Measurements from ENCODE around the gene LRP6. TPM values are rescaled to one million over a fixed set of nuclear protein-coding genes. Genes with fewer than 3 reads are reported as not detected.

LRP6 gene
- total RNA-seq, 1 donor from 2014 or later, result 1.4 TPM

DNA sequence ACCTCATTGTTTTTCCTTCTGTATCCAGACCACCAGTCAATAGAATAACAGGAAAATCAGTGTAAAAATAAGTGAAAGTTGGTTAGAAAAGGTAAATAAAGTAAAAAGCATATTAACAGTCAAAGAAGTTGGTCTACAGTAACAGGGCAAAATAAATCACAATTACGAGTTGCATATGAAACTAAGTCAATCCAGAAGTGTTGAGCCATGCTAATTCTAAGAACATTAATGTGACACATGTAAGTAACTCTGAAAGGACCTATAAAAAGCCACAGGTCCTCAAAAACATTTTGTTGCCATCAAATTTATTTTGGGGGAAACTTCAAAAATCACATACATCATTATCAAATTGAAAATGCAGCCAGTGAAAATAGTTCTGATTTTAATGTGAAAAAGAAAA is 56.4 kb downstream of the LRP6 start:
- CTCF ChIA-PET, result no interaction called here
- Mint-ChIP-seq H3K36me3 (ENCODE audit: low read depth) (no peaks in the 10 kb centered on the region), H3K27me3 (no peaks in the 10 kb centered on the region), H3K4me3 (no peak overlapping the region), H3K9me3 (no peaks in the 10 kb centered on the region), H3K4me1 (no peaks in the 10 kb centered on the region), H3K27ac (no peak overlapping the region)
- POLR2A ChIA-PET, result no interaction called here
- TF ChIP-seq, protein P1, sequence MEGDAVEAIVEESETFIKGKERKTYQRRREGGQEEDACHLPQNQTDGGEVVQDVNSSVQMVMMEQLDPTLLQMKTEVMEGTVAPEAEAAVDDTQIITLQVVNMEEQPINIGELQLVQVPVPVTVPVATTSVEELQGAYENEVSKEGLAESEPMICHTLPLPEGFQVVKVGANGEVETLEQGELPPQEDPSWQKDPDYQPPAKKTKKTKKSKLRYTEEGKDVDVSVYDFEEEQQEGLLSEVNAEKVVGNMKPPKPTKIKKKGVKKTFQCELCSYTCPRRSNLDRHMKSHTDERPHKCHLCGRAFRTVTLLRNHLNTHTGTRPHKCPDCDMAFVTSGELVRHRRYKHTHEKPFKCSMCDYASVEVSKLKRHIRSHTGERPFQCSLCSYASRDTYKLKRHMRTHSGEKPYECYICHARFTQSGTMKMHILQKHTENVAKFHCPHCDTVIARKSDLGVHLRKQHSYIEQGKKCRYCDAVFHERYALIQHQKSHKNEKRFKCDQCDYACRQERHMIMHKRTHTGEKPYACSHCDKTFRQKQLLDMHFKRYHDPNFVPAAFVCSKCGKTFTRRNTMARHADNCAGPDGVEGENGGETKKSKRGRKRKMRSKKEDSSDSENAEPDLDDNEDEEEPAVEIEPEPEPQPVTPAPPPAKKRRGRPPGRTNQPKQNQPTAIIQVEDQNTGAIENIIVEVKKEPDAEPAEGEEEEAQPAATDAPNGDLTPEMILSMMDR (IDR thresholded peaks at IDR 0.05), result no peak
- intact Hi-C loops (cut with micrococcal nuclease), result no loop called here
- DNase-seq, result no peak
- no peak for ATAC-seq (ENCODE audit: low read depth)

DNA sequence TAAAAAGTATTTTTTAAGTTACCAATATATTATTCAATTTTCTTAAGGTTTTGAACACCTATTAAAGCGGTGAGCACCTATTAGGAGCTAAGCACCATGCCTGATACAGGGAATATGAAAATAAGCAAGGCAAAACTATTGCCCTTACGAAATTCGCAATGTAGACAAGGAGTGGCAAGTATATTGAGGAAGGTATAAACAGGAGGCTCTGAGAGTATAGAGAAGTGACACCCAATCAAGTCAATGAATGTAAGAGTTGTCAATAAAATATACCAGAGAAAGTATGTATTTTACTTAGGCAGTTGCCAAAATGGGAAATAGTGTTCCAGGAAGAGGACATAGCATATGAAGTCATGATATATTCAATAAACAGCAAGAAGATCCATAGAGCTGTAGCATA is 57.2 kb downstream of the LRP6 start:
- H3K9me3 Mint-ChIP-seq, result no peaks in the 10 kb centered on the region
- no peak overlapping the region for H3K4me3 Mint-ChIP-seq
- H3K27me3 Mint-ChIP-seq, result no peaks in the 10 kb centered on the region
- intact Hi-C loops (cut with micrococcal nuclease), result no loop called here
- TF ChIP-seq, protein P1 (IDR thresholded peaks at IDR 0.05), result no peak
- H3K36me3 Mint-ChIP-seq (ENCODE audit: low read depth), result no peaks in the 10 kb centered on the region
- DNase-seq (no peak), ATAC-seq (ENCODE audit: low read depth) (no peak)
- H3K4me1 Mint-ChIP-seq, result no peaks in the 10 kb centered on the region
- CTCF ChIA-PET, result no interaction called here
- H3K27ac Mint-ChIP-seq, result no peak overlapping the region
- POLR2A ChIA-PET, result no interaction called here

DNA sequence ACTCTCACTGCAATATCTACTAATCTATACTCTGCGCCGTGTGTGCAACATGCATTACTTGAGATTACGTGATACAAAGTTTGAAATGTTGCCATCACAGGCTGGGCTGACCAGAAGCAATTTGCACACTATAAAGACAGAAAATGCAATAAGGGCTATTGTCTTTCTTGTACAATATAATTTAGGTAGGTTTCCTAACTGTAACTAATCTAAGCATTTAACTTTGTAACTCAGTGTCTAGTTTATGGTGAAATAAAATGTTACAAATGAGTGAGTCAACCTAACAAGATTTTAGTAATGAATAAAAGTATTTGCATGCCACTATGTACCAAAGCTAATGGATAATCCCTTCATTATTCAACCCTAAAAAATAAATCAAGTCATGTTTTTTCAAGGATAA is 57.8 kb downstream of the LRP6 start:
- Mint-ChIP-seq H3K27ac (no peak overlapping the region), H3K9me3 (no peaks in the 10 kb centered on the region), H3K4me1 (no peaks in the 10 kb centered on the region), H3K27me3 (no peaks in the 10 kb centered on the region), H3K36me3 (ENCODE audit: low read depth) (no peaks in the 10 kb centered on the region), H3K4me3 (no peak overlapping the region)
- intact Hi-C loops (cut with micrococcal nuclease), result no loop called here
- POLR2A ChIA-PET, result no interaction called here
- CTCF ChIA-PET, result no interaction called here
- no peak for DNase-seq
- TF ChIP-seq, protein P1 (IDR thresholded peaks at IDR 0.05), result no peak
- no peak for ATAC-seq (ENCODE audit: low read depth)

DNA sequence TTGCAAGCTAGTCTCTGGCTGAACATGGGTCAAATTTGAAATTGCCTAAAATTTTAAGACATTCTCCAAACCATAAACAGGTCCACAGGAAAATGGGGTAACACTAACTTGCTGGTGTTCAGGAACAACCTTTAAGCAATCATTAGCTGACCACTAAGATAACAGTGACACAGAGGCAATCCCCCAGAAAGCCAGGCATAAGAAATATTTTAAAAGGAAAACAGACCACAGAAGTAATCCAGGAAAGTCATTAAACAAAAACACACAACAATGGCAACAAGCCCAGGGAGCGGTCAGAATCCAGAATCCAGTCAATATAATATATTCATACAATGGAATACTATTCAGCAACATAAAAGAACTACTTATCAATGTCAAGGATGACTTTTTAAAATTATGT is 59.1 kb downstream of the LRP6 start:
- Mint-ChIP-seq H3K4me1 (no peaks in the 10 kb centered on the region), H3K27ac (no peak overlapping the region), H3K4me3 (no peak overlapping the region), H3K9me3 (no peaks in the 10 kb centered on the region), H3K36me3 (ENCODE audit: low read depth) (no peaks in the 10 kb centered on the region), H3K27me3 (peaks cover 2% of the 10 kb centered on the region)
- intact Hi-C loops (cut with micrococcal nuclease), result no loop called here
- DNase-seq, result no peak
- ChIA-PET POLR2A (no interaction called here), CTCF (no interaction called here)
- TF ChIP-seq, protein P1 (IDR thresholded peaks at IDR 0.05), result no peak
- ATAC-seq (ENCODE audit: low read depth), result no peak

DNA sequence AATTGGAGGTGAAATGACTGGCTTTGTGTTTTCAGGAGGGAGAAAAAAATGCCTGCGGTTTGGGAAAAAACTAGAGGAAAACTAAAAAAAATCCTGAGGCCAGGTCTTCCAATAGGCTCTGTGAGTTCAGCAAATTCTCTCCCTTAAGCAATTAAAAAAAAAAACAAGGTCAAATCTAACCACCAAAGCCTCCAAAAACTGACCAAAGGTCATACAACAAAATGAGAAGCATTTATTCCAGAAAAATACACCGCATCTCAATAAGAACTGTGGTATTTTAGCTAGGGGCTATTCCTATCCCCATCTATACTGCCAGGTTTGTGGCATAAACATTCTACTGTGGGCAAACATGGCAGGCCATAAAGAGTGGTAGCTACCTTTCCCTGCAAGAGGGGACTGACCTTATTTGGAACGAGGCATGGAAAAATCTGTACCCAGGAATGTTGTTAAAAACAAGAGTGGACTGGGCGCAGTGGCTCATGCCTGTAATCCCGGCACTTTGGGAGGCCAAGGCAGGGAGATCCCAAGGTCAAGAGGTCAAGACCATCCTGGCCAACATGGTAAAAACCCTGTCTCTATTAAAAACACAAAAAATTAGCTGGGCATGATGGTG is 60.0 kb downstream of the LRP6 start:
- Mint-ChIP-seq H3K27ac (no peak overlapping the region), H3K27me3 (peaks cover 2% of the 10 kb centered on the region), H3K4me1 (no peaks in the 10 kb centered on the region), H3K4me3 (no peak overlapping the region), H3K36me3 (ENCODE audit: low read depth) (no peaks in the 10 kb centered on the region), H3K9me3 (no peaks in the 10 kb centered on the region)
- ATAC-seq (ENCODE audit: low read depth) (no peak), DNase-seq (no peak)
- ChIA-PET CTCF (no interaction called here), POLR2A (no interaction called here)
- intact Hi-C loops (cut with micrococcal nuclease), result no loop called here
- TF ChIP-seq, protein P1 (IDR thresholded peaks at IDR 0.05), result no peak

Data from activated B cell treated with CpG ODN at 0.5 μM for 24 hours (primary cell).